Posterior cingulate gyrus (tissue), 11 donors: ENCODE results near the gene HRH2.

Source experiments
- DNase-seq, 10 donors: peaks; one replicate each; pipeline versions ENCODE4 v3.0.0 to v3.0.0-alpha.2; 2020 to 2021; ENCODE audit warnings: mixed read lengths in 3 of 10
- intact Hi-C: fragments of 100-400 bp; cut with DNase I; formaldehyde crosslinking; loops from one replicate; pipeline ENCODE4 v1.15.1; 2023

HRH2 gene

DNA sequence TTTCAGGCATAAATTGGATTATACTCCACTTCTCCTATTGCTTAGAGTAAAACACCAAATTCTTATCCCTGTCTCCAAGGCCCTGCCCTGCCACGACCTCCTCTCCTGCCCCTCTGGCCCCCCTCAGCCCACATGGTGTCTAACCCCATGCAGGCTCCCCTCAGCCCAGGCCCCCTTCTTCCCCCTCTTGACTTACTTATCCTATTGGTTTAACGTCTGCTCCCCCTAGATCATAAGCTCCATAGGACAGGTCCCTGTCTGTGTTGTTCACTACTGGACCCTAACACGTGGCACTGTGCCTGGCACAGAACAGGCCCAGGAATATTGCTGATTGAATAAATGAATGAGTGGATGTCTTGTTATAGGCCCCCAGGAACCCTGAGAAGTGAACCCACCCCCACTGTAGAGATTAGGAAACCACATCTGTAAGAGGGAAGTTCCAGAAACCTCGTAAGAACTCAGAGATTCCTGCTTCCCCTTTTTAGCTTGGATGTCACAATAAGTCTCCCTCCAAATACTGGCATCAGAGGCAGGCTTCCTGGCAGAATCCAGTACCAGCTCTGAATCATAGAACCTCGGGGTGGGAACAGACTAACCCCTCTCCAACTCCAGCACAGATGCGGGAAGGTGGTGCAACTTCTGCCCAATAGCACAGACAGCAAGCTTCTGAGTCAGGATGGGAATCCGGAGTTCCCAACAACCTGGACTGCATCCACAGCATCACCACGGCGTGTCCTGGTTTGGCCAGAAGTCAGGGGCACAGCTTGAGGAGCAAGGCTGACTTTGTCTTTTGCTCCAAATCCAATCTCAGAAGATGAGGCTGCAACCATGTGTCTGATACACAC, 31.5 kb downstream of the HRH2 start:
- intact Hi-C loops, result no loop called here
- peak in 5 of 10 donors; percentile 52 to 92 (median 83) for DNase-seq

- intact Hi-C loops, result no loop called here
- peak in 3 of 10 donors; percentile 40 to 58 (median 51) for DNase-seq
Measured at GRCh38 chr5:175690025-175690424, 32.2 kb downstream of the HRH2 start.

GRCh38 chr5:175690586-175690985, 32.7 kb downstream of the HRH2 start:
- intact Hi-C loops, result no loop called here
- DNase-seq, result peak in 1 of 10 donors; percentile 65

DNA sequence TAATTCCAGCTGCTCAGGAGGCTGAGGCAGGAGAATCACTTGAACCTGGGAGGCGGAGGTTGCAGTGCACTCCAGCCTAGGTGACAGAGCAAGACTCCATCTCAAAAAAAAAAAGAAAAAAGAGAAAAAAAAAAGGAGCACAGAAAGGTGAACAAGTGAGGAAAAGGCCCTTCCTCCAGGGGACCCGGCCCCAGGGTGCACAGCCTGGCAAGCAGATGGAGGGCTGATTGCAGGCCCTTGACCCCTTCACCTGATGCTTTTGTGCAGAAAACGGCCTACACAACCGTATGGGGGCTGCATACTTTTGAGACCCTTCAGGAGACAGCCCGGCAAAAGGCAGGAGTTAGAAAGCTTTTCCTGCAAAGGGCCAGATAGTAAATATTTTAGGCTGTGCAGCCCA, 33.9 kb downstream of the HRH2 start:
- intact Hi-C loops, result no loop called here
- DNase-seq, result peak in 2 of 10 donors; percentile 37 to 64

- DNase-seq, result peak in 2 of 10 donors; percentile 57 to 74
- intact Hi-C loops, result no loop called here
Measured at GRCh38 chr5:175692235-175692995, 34.5 kb downstream of the HRH2 start.

DNA sequence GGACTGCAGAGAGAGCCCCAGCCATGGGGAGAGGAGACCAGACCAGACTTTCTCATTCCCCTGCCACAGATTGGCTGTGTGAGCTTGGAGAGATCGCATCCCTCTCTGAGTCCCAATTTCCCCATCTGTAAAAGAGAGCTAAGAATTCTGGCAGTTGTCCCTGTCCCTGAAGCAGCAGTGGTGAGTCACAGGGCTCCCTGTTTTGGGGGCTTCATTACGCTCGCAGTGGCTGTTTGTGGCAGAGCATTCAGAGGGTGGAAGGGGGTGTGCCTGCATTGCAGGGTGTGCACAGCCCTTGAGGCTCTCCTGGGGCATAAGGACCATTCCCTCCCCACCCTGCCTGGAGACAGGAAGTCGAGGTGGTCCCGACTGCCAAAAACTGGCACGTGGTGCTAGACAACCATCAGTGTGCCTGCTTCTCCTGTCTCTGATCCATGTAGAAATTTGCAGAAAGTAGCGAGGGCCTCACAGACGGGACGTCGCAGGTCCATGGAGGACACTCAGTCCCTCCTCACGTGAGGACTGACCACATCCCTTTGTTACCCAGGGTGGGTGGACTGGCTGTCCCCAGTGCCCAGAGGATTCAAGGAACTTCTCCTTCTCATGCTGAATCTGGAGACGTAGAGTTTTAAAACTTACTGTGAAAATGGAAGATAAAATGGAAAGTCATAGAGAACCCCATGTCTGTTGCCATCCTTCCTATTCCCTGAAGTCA, 35.3 kb downstream of the HRH2 start:
- DNase-seq, result peak in 5 of 10 donors; percentile 38 to 87 (median 75)
- intact Hi-C loops, result no loop called here

- intact Hi-C loops, result loop anchor here (2.0 kb wide), 1 partner anchor 161 kb away; no protein-coding TSS in a partner anchor
- peak in 2 of 10 donors; percentile 29 to 40 for DNase-seq
Measured at GRCh38 chr5:175693741-175694140, 35.9 kb downstream of the HRH2 start.

DNA sequence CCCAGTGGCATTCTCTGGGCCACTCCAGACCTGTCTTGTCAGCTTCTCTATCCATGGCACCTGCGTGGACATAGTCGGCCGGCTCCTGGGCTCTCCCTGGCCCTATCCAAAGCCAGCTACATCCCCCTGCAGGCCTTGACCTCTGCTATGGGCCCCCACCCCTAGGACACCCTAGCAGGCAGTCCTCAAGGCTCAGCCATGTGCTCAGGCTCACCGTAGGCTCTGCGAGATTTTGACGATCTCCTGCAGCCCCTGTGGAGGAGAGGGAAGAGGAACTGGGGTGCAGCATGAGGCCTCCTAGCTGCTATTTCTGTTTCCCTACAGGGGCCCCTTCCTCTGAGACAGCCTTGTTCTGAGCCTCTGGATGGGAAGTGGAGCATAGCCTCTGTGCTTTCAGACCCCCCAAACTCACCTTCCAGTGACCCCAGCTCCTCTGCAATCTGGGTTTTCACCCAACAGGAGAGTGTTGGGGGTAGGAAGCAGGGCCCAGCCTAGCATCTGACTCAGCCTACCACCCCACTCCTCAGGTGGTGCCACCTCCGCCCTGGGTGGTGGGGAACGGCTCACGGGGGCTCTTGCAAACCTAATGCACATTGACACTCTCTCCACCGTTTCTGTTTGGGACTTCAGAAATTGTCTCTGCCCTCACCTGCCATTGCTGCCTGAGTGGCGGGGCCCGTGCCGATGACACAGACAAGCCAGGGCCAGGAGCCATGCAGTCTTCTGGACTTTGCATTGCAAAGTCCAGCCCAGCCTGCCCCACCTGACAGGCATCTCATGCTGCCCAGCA, 36.7 kb downstream of the HRH2 start:
- DNase-seq, result peak in 3 of 10 donors; percentile 58 to 86 (median 84)
- intact Hi-C loops, result loop anchor here (2.0 kb wide), 1 partner anchor 162 kb away; no protein-coding TSS in a partner anchor

DNA sequence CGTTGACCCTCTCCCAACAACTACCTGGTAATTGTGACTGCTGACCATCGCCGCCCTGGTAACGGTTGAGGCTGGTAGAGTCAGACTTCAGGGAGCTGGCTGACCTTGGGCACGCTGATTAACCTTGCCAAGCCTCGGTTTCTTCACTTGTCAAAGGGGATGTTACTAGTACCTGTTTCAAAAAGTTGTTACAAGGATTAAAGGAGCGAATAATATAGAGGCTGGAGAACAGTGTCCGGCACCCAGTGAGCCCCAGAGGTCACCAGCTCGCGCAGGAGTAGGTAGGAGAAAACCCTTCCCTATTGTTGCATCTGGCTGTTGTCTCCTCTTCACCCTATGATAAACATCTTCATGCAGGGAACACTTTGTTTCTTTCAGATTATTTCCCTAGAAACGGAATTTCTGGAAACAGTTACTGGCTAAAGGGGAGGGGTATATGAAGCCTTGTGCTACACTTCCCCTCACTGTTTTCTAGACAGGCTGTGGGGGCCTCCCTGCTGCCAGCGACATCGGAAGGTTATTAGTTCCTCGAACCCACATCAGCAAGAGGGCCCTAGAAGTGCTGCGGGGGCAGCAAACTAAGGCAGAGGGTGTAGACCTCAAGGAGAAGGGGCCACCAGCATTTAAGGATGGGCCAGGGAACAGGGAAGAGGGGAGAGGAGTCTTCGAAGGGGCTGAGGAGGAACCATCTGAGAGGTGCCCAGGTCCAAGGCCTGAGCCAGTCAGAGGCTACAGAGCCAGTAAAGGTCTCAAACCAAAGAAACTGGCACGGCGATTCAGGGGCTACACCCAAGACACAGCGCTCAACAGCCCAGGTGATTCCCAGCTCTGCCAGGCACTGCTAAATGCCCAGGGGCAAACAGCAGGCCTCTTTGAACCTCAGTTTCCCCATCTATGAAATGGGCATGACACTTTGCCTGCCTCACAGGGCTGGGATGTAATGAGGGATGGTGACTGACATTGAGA, 37.6 kb downstream of the HRH2 start:
- intact Hi-C loops, result loop anchor here (2.0 kb wide), 1 partner anchor 163 kb away; no protein-coding TSS in a partner anchor
- DNase-seq, result peak in 2 of 10 donors; percentile 36 to 61

- intact Hi-C loops, result no loop called here
- peak in 7 of 10 donors; percentile 26 to 91 (median 45) for DNase-seq
Measured at GRCh38 chr5:175696139-175696854, 38.4 kb downstream of the HRH2 start.

- DNase-seq, result peak in 1 of 10 donors; percentile 85
- intact Hi-C loops, result no loop called here
Measured at GRCh38 chr5:175696855-175697198, 39.0 kb downstream of the HRH2 start.

DNA sequence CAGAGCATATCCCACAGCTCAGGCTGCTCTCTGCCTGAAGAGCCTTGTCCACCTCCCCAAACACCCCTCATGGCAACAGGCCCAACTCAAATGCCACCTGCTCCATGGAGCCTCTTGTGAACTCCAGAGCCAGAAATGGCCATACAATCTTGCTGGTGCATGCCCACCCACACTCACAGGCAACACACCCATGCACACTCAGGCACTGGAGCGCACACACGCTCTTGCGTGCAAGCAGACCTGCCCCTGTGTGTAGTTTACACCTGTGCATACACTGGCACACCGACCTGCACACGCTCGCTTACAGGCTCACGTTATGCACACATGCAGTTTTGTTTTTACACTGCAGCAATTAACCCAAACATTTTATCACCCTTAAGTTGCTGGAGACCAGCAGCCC, 40.0 kb downstream of the HRH2 start:
- intact Hi-C loops, result no loop called here
- DNase-seq, result peak in 3 of 10 donors; percentile 2 to 42 (median 41)

DNA sequence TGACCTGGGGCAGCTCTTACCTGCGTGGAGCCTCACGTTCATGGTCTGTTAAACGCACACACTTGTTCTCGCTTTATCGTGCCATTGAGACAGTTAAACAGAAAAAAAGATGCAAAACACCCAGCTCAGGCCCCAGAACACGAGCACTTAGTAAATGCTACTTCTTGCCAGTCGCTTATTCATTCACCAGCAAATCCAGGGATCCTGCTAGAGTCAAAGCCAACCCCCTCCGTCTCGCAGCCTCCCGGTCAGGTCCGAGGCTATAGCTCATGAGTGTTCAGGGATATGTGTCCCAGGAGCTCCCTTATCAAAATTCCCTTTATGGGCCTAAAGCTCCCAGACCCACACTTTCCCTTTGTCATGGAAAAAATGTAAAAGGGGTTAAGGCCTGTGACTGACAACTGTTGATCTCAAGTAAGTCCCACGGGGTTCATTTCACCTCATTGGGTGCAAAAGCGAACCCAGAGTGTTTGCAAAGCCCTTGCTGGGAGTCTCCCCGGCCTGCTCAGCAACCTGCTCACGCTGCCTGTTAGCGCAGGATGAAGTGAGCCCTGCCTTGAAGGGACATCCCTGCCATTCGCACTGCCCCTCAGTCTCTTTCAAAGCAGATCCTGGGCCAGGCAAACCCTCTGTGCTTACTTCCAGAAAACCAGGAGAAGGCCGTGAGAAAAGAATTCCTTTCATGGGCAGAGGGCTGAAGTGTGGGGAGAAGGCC, 40.7 kb downstream of the HRH2 start:
- intact Hi-C loops, result no loop called here
- peak in 4 of 10 donors; percentile 1 to 61 (median 32) for DNase-seq

DNA sequence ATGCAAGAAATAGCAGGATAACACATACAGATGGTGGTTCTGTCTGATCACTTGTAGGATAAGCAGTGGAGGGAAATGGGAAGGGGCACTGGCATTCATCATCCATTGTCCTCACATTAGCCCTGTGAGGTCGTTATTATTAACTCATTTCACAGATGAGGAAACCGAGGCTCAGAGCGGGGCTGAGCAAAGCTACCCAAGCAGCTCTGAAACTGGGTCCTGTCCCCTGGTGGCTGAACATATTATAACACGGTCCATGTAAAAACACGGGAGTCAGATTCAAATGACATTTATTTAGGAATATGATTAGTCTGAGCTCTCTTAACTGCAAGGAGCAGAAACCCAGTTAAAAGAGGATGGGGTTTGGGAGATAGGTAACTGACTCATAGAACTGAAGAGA, 43.1 kb downstream of the HRH2 start:
- DNase-seq, result peak in 2 of 10 donors; percentile 20 to 42
- intact Hi-C loops, result no loop called here

DNA sequence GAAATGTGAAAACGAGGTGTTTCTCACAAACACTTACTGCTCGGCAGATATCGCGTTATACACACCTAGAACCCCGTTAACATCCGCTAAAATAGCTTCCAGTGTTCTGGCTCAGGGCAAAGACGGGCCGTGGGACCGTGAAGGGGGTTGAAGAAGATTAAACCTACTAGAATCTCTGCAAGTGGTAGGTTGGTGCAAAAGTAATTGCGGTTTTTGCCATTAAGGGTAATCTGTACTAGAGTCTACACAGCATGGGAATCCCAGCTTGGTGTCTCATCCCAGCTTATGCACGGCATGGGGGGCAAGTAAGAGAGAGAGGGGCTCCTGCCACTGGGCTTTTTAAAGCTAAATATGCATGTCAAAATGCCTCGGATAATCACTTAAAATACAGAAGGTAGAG, 43.9 kb downstream of the HRH2 start:
- intact Hi-C loops, result no loop called here
- peak in 1 of 10 donors; percentile 17 for DNase-seq

DNA sequence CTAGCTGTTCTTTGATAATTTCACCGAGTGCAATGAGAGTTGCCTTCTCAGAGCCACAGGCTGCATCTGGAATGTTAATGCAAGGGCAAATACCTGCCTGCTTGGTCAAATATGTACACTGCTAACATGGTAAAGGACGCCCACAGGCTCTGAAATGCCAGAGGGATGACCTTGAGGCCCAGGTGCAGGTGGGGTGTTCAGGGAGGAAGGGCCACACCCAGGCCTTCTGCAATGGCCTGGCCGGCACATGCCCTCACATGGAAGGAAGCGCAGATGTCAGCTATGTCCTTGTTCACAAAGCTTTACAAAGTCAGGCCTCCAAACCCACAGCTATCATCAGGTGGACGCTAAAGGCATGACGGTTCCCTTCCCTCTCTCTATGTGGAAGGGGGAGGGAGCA, 48.6 kb downstream of the HRH2 start:
- peak in 3 of 10 donors; percentile 4 to 57 (median 47) for DNase-seq

GRCh38 chr5:175707751-175708375, 50.0 kb downstream of the HRH2 start:
- peak in 3 of 10 donors; percentile 3 to 56 (median 55) for DNase-seq
- intact Hi-C loops, result no loop called here

More for the DNA sequence above, 48.6 kb downstream of the HRH2 start:
- intact Hi-C loops, result no loop called here
